ENCODE results near the gene SNTA1.

DNA sequence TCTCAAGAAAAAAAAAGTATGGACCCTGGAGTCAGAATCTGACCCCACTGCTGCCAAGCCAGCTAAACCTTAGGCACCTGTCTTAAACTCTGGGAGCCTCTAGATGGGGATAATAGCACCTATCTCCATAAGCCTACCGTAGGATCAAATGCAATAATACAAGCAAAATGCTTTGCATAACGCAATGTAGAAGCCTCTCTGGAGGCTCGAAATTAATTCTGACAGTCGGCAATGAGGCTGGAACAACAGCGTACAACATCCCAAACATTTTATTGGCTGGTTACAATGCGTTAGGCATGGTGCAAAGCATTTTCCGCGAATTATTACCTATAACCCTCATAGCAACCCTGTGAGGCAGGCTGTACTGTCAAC lies 42.8 kb downstream of the SNTA1 start:
- TF ChIP-seq POLR2AphosphoS5 (IDR thresholded peaks at IDR 0.05; ENCODE audit: low read depth, low read length) (no peak), TAF1 (IDR thresholded peaks at IDR 0.05; ENCODE audit: borderline replicate concordance, insufficient read depth, low read length) (no peak), SIN3A (IDR thresholded peaks at IDR 0.05; ENCODE audit: borderline replicate concordance, insufficient read depth, low read length) (no peak)
- TF ChIP-seq, protein P1, sequence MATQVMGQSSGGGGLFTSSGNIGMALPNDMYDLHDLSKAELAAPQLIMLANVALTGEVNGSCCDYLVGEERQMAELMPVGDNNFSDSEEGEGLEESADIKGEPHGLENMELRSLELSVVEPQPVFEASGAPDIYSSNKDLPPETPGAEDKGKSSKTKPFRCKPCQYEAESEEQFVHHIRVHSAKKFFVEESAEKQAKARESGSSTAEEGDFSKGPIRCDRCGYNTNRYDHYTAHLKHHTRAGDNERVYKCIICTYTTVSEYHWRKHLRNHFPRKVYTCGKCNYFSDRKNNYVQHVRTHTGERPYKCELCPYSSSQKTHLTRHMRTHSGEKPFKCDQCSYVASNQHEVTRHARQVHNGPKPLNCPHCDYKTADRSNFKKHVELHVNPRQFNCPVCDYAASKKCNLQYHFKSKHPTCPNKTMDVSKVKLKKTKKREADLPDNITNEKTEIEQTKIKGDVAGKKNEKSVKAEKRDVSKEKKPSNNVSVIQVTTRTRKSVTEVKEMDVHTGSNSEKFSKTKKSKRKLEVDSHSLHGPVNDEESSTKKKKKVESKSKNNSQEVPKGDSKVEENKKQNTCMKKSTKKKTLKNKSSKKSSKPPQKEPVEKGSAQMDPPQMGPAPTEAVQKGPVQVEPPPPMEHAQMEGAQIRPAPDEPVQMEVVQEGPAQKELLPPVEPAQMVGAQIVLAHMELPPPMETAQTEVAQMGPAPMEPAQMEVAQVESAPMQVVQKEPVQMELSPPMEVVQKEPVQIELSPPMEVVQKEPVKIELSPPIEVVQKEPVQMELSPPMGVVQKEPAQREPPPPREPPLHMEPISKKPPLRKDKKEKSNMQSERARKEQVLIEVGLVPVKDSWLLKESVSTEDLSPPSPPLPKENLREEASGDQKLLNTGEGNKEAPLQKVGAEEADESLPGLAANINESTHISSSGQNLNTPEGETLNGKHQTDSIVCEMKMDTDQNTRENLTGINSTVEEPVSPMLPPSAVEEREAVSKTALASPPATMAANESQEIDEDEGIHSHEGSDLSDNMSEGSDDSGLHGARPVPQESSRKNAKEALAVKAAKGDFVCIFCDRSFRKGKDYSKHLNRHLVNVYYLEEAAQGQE (IDR thresholded peaks at IDR 0.05; ENCODE audit: insufficient read depth in 1 of 2, low read depth in 2 of 2, low read length in 2 of 2): no peak

All from PFSK-1 (cell line).